ENCODE results near the gene CTTNBP2NL.

GRCh38 chr1:112444269-112444668 is 48.3 kb downstream of the CTTNBP2NL start:
- TF ChIP-seq CTCF (IDR thresholded peaks at IDR 0.05) (no peak), POLR2A (IDR thresholded peaks at IDR 0.05) (no peak)
